OCI-LY1 (cell line): Measurements from ENCODE around the gene CTSD.

Experiments used
- H2AFZ ChIP-seq: fragments of 200-600 bp; sonication (generic), shearing (Covaris generic); 2 replicates; pipeline ENCODE4 v1.6.0; 2014; ENCODE audit warnings: antibody characterized with exemption, mild to moderate bottlenecking, low read length
- H3F3A ChIP-seq: fragments of 200-600 bp; sonication (generic), shearing (Covaris generic); 2 replicates; pipeline ENCODE4 v1.6.0; 2014; ENCODE audit warnings: mild to moderate bottlenecking, antibody characterized with exemption, low read length, moderate library complexity; ENCODE audit not compliant: insufficient read depth
- H3K27ac ChIP-seq: fragments of 200-600 bp; sonication (generic); 2 replicates; pipeline ENCODE4 v1.5.1; 2014; ENCODE audit warnings: low read length, mixed run types, mild to moderate bottlenecking, low read depth; ENCODE audit not compliant: poor library complexity, severe bottlenecking
- H3K27me3 ChIP-seq: fragments of 200-600 bp; sonication (generic); 2 replicates; pipeline ENCODE4 v1.6.0; 2014; ENCODE audit warnings: antibody characterized with exemption, mild to moderate bottlenecking, low read length, moderate library complexity; ENCODE audit not compliant: insufficient read depth
- H3K36me3 ChIP-seq: fragments of 200-600 bp; sonication (generic); 2 replicates; pipeline ENCODE4 v1.6.1; 2014; ENCODE audit warnings: mild to moderate bottlenecking, antibody characterized with exemption, low read length, moderate library complexity, mixed read lengths; ENCODE audit not compliant: insufficient read depth
- H3K4me1 ChIP-seq: fragments of 200-600 bp; sonication (generic); 2 replicates; pipeline ENCODE4 v1.5.1; 2014; ENCODE audit warnings: mild to moderate bottlenecking, low read length, moderate library complexity; ENCODE audit not compliant: insufficient read depth, severe bottlenecking
- H3K4me2 ChIP-seq: fragments of 200-600 bp; sonication (generic), shearing (Covaris generic); 2 replicates; pipeline ENCODE4 v1.6.1; 2014; ENCODE audit warnings: low read length
- H3K4me3 ChIP-seq: fragments of 200-600 bp; sonication (generic); 2 replicates; pipeline ENCODE4 v1.5.1; 2014; ENCODE audit warnings: low read length, low read depth, mild to moderate bottlenecking, mixed read lengths; ENCODE audit not compliant: poor library complexity, severe bottlenecking
- H3K79me2 ChIP-seq: fragments of 200-600 bp; shearing (Covaris generic); 2 replicates; pipeline ENCODE4 v1.6.1; 2016; ENCODE audit warnings: mixed run types, low read length, mixed read lengths; ENCODE audit not compliant: insufficient read depth
- H3K9ac ChIP-seq: fragments of 200-600 bp; sonication (generic), shearing (Covaris generic); 2 replicates; pipeline ENCODE4 v1.6.1; 2014; ENCODE audit warnings: mild to moderate bottlenecking, low read length, mixed read lengths
- H3K9me2 ChIP-seq: fragments of 200-600 bp; sonication (generic), shearing (Covaris generic); 2 replicates; pipeline ENCODE4 v1.6.1; 2014; ENCODE audit warnings: low read depth, mild to moderate bottlenecking, low read length, mixed read lengths
- H3K9me3 ChIP-seq: fragments of 200-600 bp; shearing (Covaris generic); 2 replicates; pipeline ENCODE4 v1.6.1; 2014; ENCODE audit warnings: low read length, mixed read lengths
- H4K20me1 ChIP-seq: fragments of 200-600 bp; sonication (generic), shearing (Covaris generic); 2 replicates; pipeline ENCODE4 v1.6.0; 2016; ENCODE audit warnings: mild to moderate bottlenecking, low read length; ENCODE audit not compliant: insufficient read depth
- CTCF ChIP-seq: fragments of 200-600 bp; sonication (generic), shearing (Covaris generic); IDR thresholded peaks from 2 replicates; pipeline ENCODE4 v1.5.1; 2017; ENCODE audit warnings: mild to moderate bottlenecking, antibody characterized with exemption, low read length, moderate library complexity, mixed read lengths
- EZH2 ChIP-seq: fragments of 200-600 bp; sonication (generic), shearing (Covaris generic); IDR thresholded peaks from 2 replicates; pipeline ENCODE4 v1.8.0; 2017; ENCODE audit warnings: borderline replicate concordance, mixed run types, mild to moderate bottlenecking, antibody characterized with exemption, low read length, moderate library complexity, mixed read lengths

Gene CTSD

DNA sequence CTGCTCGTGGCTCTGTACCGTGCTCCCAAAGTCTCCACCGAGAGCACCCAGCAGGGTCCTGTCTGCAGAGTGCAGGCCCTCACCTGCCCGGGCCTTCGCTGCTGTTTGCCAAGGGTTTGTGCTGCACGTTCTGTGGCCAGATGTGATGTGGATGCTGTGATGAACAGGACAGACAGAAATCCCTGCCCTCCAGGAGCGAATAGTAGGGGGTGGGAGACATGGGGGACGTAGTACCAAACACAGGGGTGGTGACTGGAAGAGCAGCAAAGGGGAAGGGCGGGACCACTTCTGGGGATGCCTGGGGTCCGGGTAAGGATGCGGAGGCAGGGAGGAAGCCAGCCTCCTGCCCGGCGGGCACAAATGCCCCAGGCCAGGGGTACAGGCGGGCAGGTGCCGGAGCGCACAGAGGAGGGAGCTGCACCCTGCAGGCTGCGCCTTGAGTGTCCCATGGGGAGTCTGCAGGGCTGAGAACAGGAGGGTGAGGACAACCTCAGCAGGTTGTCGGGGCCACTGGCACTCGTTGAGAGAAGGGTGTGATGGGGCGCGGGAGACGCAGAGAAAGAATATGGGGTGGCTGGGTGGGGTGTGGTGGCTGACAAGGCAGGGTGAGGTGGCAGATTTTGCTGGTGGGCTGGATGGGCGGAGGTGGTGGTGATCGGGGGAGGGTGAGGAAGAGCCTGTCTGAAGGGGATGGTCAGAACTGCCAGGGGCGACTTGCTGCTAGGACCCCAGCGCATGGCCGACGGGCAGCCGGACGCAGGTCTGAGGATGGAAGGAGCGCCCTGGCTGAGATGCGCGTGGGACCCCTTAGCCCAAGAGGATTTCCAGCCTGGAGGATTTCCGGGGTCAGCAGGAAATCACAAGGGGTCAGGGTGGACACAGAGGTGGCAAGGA, 16.3 kb upstream of the CTSD start:
- Histone ChIP-seq H3K27ac (no peak overlapping the region), H3K79me2 (no peaks in the 10 kb centered on the region), H3K4me1 (no peaks in the 10 kb centered on the region), H3K9me3 (no peaks in the 10 kb centered on the region), H3K9me2 (no peaks in the 10 kb centered on the region), H3K4me3 (no peak overlapping the region), H3F3A (no peaks in the 10 kb centered on the region), H2AFZ (no peak overlapping the region), H3K9ac (no peak overlapping the region), H3K4me2 (no peak overlapping the region), H3K27me3 (no peaks in the 10 kb centered on the region), H4K20me1 (no peaks in the 10 kb centered on the region), H3K36me3 (no peaks in the 10 kb centered on the region)
- TF ChIP-seq CTCF (no peak), EZH2 (no peak)

- Histone ChIP-seq H3K4me2 (no peak overlapping the region), H2AFZ (no peak overlapping the region), H3K4me3 (no peak overlapping the region), H3K79me2 (no peaks in the 10 kb centered on the region), H3K27me3 (no peaks in the 10 kb centered on the region), H4K20me1 (no peaks in the 10 kb centered on the region), H3K4me1 (no peaks in the 10 kb centered on the region), H3K36me3 (no peaks in the 10 kb centered on the region), H3K27ac (no peak overlapping the region), H3F3A (no peaks in the 10 kb centered on the region), H3K9ac (no peak overlapping the region), H3K9me3 (no peaks in the 10 kb centered on the region), H3K9me2 (no peaks in the 10 kb centered on the region)
- no peak for TF ChIP-seq EZH2
- no peak for TF ChIP-seq CTCF
Measured at GRCh38 chr11:1779034-1779805, 15.5 kb upstream of the CTSD start.

GRCh38 chr11:1778141-1778911, 14.6 kb upstream of the CTSD start:
- H3K36me3 ChIP-seq, result no peaks in the 10 kb centered on the region
- H3K4me2 ChIP-seq, result no peak overlapping the region
- H3K27ac ChIP-seq, result no peak overlapping the region
- H3K9me2 ChIP-seq, result no peaks in the 10 kb centered on the region
- TF ChIP-seq CTCF, result no peak
- H3K4me1 ChIP-seq, result no peaks in the 10 kb centered on the region
- no peaks in the 10 kb centered on the region for H3K9me3 ChIP-seq
- no peaks in the 10 kb centered on the region for H4K20me1 ChIP-seq
- no peaks in the 10 kb centered on the region for H3F3A ChIP-seq
- H3K9ac ChIP-seq, result no peak overlapping the region
- H3K79me2 ChIP-seq, result no peaks in the 10 kb centered on the region
- no peaks in the 10 kb centered on the region for H3K27me3 ChIP-seq
- H2AFZ ChIP-seq, result no peak overlapping the region
- H3K4me3 ChIP-seq, result no peak overlapping the region
